Kidney (tissue), 14 donors: ENCODE results near the gene SERPINH1. TPM values are rescaled to one million over a fixed set of nuclear protein-coding genes. Genes with fewer than 3 reads are reported as not detected.

Source experiments
- DNase-seq, 5 donors: peaks; one replicate each; pipeline ENCODE4 v3.0.0-alpha.2; 2013 to 2020
- FAIRE-seq: peaks from 2 replicates; lab custom pipeline; 2012; peaks lifted over from hg19 to GRCh38; lab: Jason Lieb, UNC
- H3K27ac ChIP-seq, 2 donors: one replicate each; pipeline ENCODE4 v1.7.0; 2013; ENCODE audit warnings: low read depth in 2 of 2, low read length in 2 of 2, inconsistent platforms in 1 of 2
- H3K27me3 ChIP-seq: one replicate; pipeline ENCODE4 v1.7.1; 2013; ENCODE audit warnings: low read length, inconsistent platforms; ENCODE audit not compliant: control insufficient read depth, insufficient read depth
- H3K36me3 ChIP-seq, 3 donors: one replicate each; pipeline versions ENCODE4 v1.7.0 to v1.7.1; 2013; ENCODE audit warnings: low read length in 3 of 3, control low read depth in 1 of 3, inconsistent platforms in 1 of 3; ENCODE audit not compliant: insufficient read depth in 3 of 3, control insufficient read depth in 2 of 3
- H3K4me1 ChIP-seq, 3 donors: one replicate each; pipeline versions ENCODE4 v1.7.0 to v1.7.1; 2013; ENCODE audit warnings: low read length in 3 of 3, inconsistent platforms in 1 of 3, low read depth in 1 of 3; ENCODE audit not compliant: control insufficient read depth in 2 of 3, insufficient read depth in 2 of 3
- H3K4me3 ChIP-seq, 3 donors: one replicate each; pipeline versions ENCODE4 v1.7.0 to v1.8.1; 2013; ENCODE audit warnings: low read length in 3 of 3, control low read depth in 1 of 3, inconsistent platforms in 1 of 3
- H3K9ac ChIP-seq, 3 donors: one replicate each; pipeline versions ENCODE4 v1.7.0 to v1.7.1; 2013; ENCODE audit warnings: low read length in 3 of 3, control low read depth in 1 of 3, inconsistent platforms in 1 of 3
- H3K9me3 ChIP-seq, 3 donors: one replicate each; pipeline versions ENCODE4 v1.7.0 to v1.7.1; 2013; ENCODE audit warnings: low read length in 3 of 3, control low read depth in 1 of 3, inconsistent platforms in 1 of 3; ENCODE audit not compliant: control insufficient read depth in 2 of 3, insufficient read depth in 1 of 3
- intact Hi-C: fragments of 100-400 bp; cut with DNase I; formaldehyde crosslinking; loops from one replicate; pipeline ENCODE4 v1.11.1; 2022
- polyA plus RNA-seq: library from polyadenylated mRNA; stranded (reverse); fragments of 350-450 nt; fragmentation: Illumina TruSeq; extraction: RNeasy Lipid Tissue Mini Kit (QIAGEN cat#74804); gene quantifications from one replicate; pipeline ENCODE4 v1.2.3, GENCODE V29; 2014; ENCODE audit warnings: low read depth, low replicate concordance; ENCODE audit not compliant: insufficient read depth
- total RNA-seq: library from RNA; stranded (reverse); fragmentation: NEBNext Ultra II Directional; extraction: Animal tissue kit (Norgen Biotek cat#: 25700); gene quantifications from one replicate; pipeline ENCODE4 v1.2.1, GENCODE V29; 2021
- TF ChIP-seq, protein P1 (sequence below): IDR thresholded peaks from 3 replicates; pipeline ENCODE4 v1.5.1; 2012; ENCODE audit warnings: mild to moderate bottlenecking, moderate library complexity, borderline replicate concordance; ENCODE audit not compliant: insufficient read depth; ENCODE audit errors: extremely low read depth
- donor health status: control.
- donor health status: control.
- donor health status: control.
- donor health status: control.
- donor health status: control.
- donor health status: DM: yes; HTN: yes; CAD: no.
- donor health status: Normal renal cell carcinoma (clear cell type).

The SERPINH1 gene
- total and polyA plus RNA-seq, 2 donors from 2014 or later = 81.1 to 104 TPM

DNA sequence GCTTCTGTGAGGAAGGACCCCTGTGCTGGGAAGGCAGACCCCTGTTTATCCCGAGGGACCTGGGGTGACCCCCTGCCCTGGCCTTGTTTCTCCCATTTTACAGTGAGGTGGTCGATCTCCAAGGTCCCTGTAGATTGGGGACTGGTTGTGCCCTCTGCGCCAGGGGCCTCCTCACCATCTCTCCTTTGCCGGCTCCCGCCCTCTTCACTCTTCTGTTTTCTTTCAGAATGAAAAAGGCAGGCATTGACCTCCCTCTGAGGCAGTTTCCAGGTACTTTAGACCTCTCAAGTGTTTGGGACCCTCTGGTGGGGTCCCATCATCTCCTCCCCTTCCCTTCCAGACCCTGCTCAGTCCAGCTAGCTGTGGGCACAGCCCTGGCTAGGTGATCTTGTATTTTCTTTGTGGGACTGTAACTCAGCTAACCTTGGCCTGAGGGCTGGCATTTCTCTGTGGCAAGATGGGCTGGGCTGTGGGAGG lies 1.5 kb downstream of the SERPINH1 start:
- Histone ChIP-seq H3K9ac (peak overlapping the region; percentile 82 to 99 (median 91)), H3K36me3 (peaks cover 3 to 18% (median 12%) of the 10 kb centered on the region in 3 donors), H3K4me3 (peak overlapping the region; percentile 82 to 99 (median 94)), H3K27me3 (no peaks in the 10 kb centered on the region), H3K9me3 (no peaks in the 10 kb centered on the region), H3K27ac (peak overlapping the region; percentile 100), H3K4me1 (peaks cover 2 to 51% (median 47%) of the 10 kb centered on the region in 3 donors)
- DNase-seq (no peak), FAIRE-seq (no peak)
- intact Hi-C loops = no loop called here
- TF ChIP-seq, protein P1, sequence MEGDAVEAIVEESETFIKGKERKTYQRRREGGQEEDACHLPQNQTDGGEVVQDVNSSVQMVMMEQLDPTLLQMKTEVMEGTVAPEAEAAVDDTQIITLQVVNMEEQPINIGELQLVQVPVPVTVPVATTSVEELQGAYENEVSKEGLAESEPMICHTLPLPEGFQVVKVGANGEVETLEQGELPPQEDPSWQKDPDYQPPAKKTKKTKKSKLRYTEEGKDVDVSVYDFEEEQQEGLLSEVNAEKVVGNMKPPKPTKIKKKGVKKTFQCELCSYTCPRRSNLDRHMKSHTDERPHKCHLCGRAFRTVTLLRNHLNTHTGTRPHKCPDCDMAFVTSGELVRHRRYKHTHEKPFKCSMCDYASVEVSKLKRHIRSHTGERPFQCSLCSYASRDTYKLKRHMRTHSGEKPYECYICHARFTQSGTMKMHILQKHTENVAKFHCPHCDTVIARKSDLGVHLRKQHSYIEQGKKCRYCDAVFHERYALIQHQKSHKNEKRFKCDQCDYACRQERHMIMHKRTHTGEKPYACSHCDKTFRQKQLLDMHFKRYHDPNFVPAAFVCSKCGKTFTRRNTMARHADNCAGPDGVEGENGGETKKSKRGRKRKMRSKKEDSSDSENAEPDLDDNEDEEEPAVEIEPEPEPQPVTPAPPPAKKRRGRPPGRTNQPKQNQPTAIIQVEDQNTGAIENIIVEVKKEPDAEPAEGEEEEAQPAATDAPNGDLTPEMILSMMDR = no peak

DNA sequence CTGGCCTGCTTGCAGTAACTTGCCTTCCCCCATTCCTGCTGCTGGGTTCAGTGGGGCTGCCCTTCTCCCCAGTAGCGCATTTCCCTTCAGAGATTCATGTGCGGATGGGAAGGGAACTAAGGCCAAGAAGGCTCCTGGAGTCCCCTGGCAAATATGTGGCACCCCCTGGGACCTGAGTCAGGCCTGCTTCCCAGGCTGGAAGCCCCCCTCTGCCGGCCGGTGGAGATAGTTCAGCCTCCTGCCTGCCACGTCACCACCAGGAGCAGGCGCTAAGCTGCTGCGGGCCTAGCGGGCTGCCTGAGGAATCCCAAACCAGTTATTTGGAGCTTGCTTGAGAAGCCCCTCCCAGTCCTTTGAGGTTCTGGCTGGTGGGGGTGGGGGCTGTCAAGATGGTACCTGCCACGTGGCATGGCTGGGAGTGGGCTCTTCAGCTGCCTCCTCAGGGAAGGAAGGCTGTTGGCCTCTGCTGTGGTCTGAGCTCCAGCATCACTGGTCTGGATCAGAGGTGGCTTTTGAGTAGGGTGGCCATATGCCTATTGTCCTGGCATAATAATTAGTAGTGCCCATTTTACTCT lies 2.0 kb downstream of the SERPINH1 start:
- Histone ChIP-seq H3K9me3 (no peaks in the 10 kb centered on the region), H3K27me3 (no peaks in the 10 kb centered on the region), H3K9ac (peak overlapping the region; percentile 82 to 99 (median 91)), H3K4me3 (peak overlapping the region; percentile 82 to 99 (median 94)), H3K27ac (peak overlapping the region; percentile 100), H3K36me3 (peaks cover 3 to 23% (median 17%) of the 10 kb centered on the region in 3 donors), H3K4me1 (peaks cover 2 to 51% (median 42%) of the 10 kb centered on the region in 3 donors)
- intact Hi-C loops = no loop called here
- FAIRE-seq (no peak), DNase-seq (peak; percentile 83 to 88 (median 86))
- TF ChIP-seq, protein P1 = peak; percentile 24

DNA sequence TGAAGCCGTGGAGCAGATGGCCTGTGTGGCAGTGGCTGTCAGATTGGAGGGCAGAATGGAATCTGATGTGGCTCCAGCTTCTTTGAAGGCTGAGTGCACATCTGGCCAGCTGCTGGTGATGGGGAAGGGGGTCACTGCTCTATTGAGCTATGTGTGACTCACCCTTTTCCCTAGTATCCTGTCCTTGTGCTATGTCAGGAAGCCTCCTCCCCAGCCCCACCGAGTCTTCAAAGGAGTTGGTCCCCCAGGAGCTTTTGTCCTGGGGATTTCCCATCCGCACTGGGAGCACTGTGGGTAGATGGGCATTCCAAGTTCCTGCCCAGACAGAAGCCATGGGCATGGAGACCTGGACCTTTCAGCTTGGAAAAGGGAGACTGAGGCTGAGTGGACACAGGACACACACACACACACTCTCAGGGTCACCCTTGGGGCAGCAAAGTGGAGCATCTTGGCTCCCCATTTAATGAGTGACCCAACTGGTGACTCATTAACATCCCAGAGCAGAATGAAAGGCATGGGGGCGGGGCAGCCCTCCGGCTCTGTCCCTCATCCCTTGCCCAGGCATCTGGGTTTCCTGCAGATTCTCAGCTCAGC lies 3.3 kb downstream of the SERPINH1 start:
- H3K36me3 ChIP-seq = peaks cover 5 to 33% (median 27%) of the 10 kb centered on the region in 3 donors
- no peaks in the 10 kb centered on the region for H3K27me3 ChIP-seq
- intact Hi-C loops = no loop called here
- peak overlapping the region in 2 of 3 donors; percentile 51 to 99 for H3K4me3 ChIP-seq
- no peaks in the 10 kb centered on the region for H3K9me3 ChIP-seq
- H3K9ac ChIP-seq = peak overlapping the region in 2 of 3 donors; percentile 1 to 4
- peaks cover 2 to 47% (median 36%) of the 10 kb centered on the region in 3 donors for H3K4me1 ChIP-seq
- FAIRE-seq (no peak), DNase-seq (peak in 3 of 5 donors; percentile 49 to 89 (median 78))
- TF ChIP-seq, protein P1 = no peak
- H3K27ac ChIP-seq = peak overlapping the region; percentile 82 to 100
